ENCODE measurements around the gene IREB2.

DNA sequence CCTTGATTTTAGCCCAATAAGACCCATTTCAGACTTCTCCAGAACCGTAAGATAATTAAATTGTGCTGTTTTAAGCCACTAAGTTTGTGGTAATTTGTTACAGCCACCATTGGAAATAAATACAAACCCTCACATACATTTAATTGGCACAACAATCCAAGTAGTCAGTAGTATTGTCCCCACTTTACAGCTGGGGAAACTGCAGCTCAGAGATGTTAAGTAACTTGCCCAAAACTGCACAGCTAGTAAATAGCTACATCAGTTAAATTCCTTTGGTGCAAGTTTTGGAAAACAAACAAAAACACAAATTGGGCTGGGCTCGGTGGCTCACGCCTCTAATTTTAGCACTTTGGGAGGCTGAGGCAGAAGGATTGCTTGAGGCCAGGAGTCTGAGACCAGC, 13.3 kb upstream of the IREB2 start:
- TF ChIP-seq, protein P1, sequence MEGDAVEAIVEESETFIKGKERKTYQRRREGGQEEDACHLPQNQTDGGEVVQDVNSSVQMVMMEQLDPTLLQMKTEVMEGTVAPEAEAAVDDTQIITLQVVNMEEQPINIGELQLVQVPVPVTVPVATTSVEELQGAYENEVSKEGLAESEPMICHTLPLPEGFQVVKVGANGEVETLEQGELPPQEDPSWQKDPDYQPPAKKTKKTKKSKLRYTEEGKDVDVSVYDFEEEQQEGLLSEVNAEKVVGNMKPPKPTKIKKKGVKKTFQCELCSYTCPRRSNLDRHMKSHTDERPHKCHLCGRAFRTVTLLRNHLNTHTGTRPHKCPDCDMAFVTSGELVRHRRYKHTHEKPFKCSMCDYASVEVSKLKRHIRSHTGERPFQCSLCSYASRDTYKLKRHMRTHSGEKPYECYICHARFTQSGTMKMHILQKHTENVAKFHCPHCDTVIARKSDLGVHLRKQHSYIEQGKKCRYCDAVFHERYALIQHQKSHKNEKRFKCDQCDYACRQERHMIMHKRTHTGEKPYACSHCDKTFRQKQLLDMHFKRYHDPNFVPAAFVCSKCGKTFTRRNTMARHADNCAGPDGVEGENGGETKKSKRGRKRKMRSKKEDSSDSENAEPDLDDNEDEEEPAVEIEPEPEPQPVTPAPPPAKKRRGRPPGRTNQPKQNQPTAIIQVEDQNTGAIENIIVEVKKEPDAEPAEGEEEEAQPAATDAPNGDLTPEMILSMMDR (conservative IDR thresholded peaks at IDR 0.05) = no peak
- TF ChIP-seq ZFX (IDR thresholded peaks at IDR 0.05) = no peak

Measured in C4-2B (cell line).